Activated naive CD4-positive, alpha-beta T cell treated with anti-CD3 and anti-CD28 coated beads, Interleukin-2, amount 50 U/mL, for 72 hours (primary cell): Measurements from ENCODE around the gene TTC28. TPM values are rescaled to one million over a fixed set of nuclear protein-coding genes. Genes with fewer than 3 reads are reported as not detected.
"Not testable (repeated sequence)": the region's sequence is repeated elsewhere in the genome, so short reads cannot be mapped to it uniquely, and the experiment has no call there.

Experiments used
- ATAC-seq, 2 donors: fragments of 150-1000 bp; cut with Tn5 transposase; 2 replicates each; pipeline ENCODE4 v1.10.0; 2021; ENCODE audit warnings: mild to moderate bottlenecking in 2 of 2, moderate library complexity in 2 of 2
- DNase-seq, 2 donors: peaks; one replicate each; pipeline ENCODE4 v3.0.0; 2021 to 2022; ENCODE audit warnings: low spot score in 2 of 2
- H3K27ac Mint-ChIP-seq, 2 donors: one replicate each; pipeline ENCODE4 v1.8.0; 2022; ENCODE audit warnings: mild to moderate bottlenecking in 2 of 2, mixed read lengths in 2 of 2
- H3K36me3 Mint-ChIP-seq, 2 donors: one replicate each; pipeline ENCODE4 v1.8.0; 2022; ENCODE audit warnings: mixed read lengths in 2 of 2
- H3K9me3 Mint-ChIP-seq, 2 donors: one replicate each; pipeline ENCODE4 v1.8.0; 2022; ENCODE audit warnings: mixed read lengths in 2 of 2
- total RNA-seq, 2 donors: library from RNA; stranded (reverse); gene quantifications; one replicate each; pipeline ENCODE4 v1.2.3, GENCODE V29; 2022

Gene TTC28
- total RNA-seq, 2 donors from 2014 or later: 0.66 to 8.5 TPM

DNA sequence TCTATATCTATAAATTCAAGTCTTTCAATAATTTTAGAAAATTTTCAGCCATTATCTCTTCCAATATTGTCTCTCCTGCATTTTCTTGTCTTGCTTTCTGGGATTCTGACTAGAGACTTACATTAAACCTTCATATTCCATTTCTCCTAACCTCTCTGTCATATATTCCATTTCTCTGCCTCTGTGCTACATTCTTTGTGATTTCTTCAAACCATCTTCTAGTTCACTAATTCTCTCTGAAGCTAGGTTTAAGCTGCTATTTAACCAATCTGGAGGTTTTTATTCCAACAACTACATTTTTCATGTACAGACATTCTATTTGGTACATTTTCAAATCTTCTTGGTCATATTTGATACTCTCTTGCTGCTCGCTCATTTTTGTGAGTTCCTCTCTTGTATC, 122.5 kb downstream of the TTC28 start:
- Mint-ChIP-seq H3K27ac (no peak overlapping the region), H3K36me3 (no peaks in the 10 kb centered on the region), H3K9me3 (no peaks in the 10 kb centered on the region)
- no peak for DNase-seq
- ATAC-seq: no peak

DNA sequence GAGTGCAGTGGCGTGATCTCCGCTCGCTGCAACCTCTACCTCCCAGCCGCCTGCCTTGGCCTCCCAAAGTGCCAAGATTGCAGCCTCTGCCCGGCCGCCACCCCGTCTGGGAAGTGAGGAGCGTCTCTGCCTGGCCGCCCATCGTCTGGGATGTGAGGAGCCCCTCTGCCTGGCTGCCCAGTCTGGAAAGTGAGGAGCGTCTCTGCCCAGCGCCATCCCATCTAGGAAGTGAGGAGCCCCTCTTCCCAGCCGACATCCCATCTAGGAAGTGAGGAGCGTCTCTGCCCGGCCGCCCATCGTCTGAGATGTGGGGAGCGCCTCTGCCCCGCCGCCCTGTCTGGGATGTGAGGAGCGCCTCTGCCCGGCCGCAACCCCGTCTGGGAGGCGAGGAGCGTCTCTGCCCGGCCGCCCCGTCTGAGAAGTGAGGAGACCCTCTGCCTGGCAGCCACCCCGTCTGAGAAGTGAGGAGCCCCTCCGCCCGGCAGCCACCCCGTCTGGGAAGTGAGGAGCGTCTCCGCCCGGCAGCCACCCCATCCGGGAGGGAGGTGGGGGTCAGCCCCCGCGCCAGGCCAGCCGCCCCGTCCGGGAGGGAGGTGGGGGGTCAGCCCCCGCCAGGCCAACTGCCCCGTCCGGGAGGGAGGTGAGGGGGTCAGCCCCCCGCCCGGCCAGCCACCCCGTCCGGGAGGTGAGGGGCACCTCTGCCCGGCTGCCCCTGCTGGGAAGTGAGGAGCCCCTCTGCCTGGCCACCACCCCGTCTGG, 126.4 kb downstream of the TTC28 start:
- not testable (repeated sequence) for H3K27ac Mint-ChIP-seq, ATAC-seq, H3K9me3 Mint-ChIP-seq, DNase-seq, H3K36me3 Mint-ChIP-seq

DNA sequence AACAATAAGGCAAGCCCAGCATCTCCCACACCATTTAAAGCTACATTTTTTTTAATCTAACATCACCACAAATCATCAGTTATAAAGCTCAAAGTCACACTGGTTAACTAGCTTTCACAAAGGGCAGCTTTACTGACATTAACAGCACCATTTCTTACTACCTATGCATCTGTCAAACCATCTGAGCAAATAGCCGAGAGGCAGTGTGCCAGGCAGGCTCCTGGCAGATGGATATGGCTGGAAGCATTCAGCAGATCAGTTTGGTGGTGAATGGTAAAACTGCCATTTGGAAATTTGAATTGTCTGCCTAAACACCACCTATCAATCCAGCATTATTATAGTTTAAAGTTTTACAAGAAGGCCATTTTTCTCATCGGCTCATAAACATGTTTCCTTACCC, 131.2 kb downstream of the TTC28 start:
- DNase-seq: no peak
- H3K36me3 Mint-ChIP-seq: no peaks in the 10 kb centered on the region
- ATAC-seq: no peak
- no peak overlapping the region for H3K27ac Mint-ChIP-seq
- no peaks in the 10 kb centered on the region for H3K9me3 Mint-ChIP-seq

DNA sequence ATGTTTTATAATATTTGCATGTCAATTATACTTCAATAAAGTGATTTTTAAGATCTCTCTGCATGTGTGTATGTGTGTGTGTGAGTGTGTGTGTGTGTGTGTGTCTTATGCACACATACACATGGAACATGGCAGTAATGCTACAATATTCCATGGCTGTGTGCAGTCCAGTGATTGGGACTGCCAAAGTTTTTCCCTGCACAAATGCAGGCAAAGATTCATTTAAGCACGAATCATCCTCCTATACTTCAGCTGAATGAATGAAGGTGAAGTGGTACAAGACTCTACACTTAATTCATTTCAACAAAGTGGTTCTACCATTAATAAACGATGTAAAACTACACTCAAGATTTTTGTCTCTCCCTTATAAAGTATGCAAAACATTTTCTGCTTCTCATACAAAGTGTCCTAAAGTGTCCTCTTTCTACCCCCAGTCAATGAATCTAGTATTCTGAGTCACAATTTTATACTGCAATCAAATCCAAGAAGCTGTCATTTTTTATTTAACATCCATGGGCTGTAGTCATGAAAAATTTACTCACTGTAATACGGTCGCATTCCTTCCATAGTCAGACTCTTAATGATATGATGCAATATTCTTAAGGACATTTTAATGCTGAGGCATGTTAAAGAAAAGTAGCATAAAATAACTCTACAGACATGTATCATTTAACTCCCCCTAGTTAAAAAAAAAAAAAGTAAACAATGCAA, 132.4 kb downstream of the TTC28 start:
- no peak overlapping the region for H3K27ac Mint-ChIP-seq
- peaks cover 3 to 5% of the 10 kb centered on the region in 2 donors for H3K9me3 Mint-ChIP-seq
- H3K36me3 Mint-ChIP-seq: no peaks in the 10 kb centered on the region
- DNase-seq (no peak), ATAC-seq (no peak)

DNA sequence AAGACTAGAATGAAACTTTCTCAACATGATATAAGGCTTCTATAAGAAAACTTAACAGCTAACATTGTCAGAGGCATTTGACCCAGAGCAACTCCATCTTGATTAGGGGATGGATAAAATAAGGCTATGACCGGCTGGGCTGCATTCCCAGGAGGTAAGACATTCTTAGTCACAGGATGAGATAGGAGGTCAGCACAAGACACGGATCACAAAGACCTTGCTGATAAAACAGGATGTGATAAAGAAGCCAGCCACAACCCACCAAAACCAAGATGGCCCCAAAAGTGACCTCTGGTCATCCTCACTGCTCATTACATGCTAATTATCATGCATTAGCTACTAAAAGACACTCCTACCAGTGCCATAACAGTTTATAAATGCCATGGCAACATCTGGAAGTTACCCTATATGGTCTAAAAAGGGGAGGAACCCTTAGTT, 135.2 kb downstream of the TTC28 start:
- no peak for ATAC-seq
- peaks cover 3 to 5% of the 10 kb centered on the region in 2 donors for H3K9me3 Mint-ChIP-seq
- no peaks in the 10 kb centered on the region for H3K36me3 Mint-ChIP-seq
- no peak overlapping the region for H3K27ac Mint-ChIP-seq
- no peak for DNase-seq

DNA sequence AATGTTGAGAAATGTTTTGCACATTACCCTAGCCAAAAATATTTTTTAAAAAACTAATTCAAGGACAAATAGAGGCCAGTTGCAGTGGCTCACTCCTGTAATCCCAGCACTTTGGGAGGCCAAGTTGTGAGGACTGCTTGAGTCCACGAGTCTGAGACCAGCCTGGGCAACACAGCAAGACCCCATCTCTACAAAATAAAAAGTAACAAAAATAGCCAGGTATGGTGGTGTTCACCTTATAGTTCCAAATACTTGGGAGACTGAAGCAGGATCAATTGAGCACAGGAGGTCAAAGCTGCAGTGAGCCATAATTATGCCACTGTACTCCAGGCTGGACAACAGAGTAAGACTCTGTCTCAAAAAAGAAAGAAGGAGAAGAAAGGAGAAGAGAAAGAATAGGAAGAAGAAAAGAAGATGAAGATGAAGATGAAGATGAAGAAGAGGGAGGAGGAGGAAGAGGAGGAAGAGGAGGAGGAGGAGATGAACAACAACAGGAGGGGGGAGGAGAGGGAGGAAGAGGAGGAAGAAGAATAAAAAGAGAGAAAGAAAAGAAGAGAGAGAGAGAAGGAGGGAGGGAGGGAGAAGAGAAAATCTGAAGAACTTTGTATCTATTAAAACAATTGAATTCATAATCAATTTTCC, 136.5 kb downstream of the TTC28 start:
- no peak overlapping the region for H3K27ac Mint-ChIP-seq
- peaks cover 3 to 5% of the 10 kb centered on the region in 2 donors for H3K9me3 Mint-ChIP-seq
- no peaks in the 10 kb centered on the region for H3K36me3 Mint-ChIP-seq
- ATAC-seq (no peak), DNase-seq (no peak)

DNA sequence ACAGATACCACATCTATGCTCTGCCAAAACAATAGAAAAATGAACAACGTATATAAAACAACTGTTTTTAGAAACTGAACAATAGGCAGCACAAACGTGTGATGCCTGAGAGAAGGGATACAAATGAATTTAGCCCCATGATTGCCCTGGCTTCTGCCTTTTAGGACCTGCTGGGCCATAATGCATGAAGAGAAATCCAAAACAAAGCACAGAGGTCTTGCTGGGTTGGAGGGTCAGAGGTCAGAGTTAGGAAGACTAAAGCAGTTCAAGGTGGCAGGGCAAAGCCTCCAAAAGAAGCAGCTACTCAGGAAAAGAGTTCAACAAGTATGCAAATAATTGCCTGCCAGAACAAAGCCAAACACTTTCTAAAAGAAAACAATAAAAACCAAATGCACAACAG, 138.5 kb downstream of the TTC28 start:
- Mint-ChIP-seq H3K27ac (no peak overlapping the region), H3K9me3 (peaks cover 3 to 5% of the 10 kb centered on the region in 2 donors), H3K36me3 (no peaks in the 10 kb centered on the region)
- ATAC-seq (no peak), DNase-seq (no peak)

DNA sequence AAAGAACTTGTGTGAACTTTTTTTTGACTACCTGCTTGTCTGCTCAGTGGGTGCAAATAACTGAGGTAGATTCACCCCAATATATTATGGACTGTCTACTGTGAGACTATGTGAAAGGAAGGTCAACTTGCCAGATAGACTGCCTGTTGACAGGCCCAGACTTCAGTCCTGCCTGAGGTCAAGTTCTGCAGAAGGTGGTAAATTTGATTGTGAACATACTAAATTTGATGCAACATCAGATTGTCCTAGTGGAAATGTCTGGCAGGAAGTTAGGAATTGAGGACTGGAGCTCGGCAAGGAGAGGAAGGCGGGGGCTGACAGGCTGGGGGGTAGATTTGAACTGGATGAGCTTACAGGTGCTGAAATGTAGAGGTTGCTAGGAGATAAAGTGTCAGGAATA, 140.7 kb downstream of the TTC28 start:
- H3K9me3 Mint-ChIP-seq: peaks cover 3 to 5% of the 10 kb centered on the region in 2 donors

DNA sequence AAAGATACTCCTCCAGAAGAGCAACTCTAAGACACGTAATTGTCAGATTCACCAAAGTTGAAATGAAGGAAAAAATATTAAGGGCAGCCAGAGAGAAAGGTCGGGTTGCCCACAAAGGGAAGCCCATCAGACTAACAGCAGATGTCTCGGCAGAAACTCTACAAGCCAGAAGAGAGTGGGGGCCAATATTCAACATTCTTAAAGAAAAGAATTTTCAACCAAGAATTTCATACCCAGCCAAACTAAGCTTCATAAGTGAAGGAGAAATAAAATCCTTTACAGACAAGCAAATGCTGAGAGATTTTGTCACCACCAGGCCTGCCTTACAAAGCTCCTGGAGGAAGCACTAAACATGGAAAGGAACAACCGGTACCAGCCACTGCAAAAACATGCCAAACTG, 149.1 kb downstream of the TTC28 start:
- peaks cover 9 to 22% of the 10 kb centered on the region in 2 donors for H3K36me3 Mint-ChIP-seq
- ATAC-seq, DNase-seq, H3K27ac Mint-ChIP-seq: not testable (repeated sequence)
- H3K9me3 Mint-ChIP-seq: peaks cover 14 to 16% of the 10 kb centered on the region in 2 donors

More for the DNA sequence above, 140.7 kb downstream of the TTC28 start:
- H3K36me3 Mint-ChIP-seq: no peaks in the 10 kb centered on the region
- DNase-seq (no peak), ATAC-seq (no peak)
- no peak overlapping the region for H3K27ac Mint-ChIP-seq

DNA sequence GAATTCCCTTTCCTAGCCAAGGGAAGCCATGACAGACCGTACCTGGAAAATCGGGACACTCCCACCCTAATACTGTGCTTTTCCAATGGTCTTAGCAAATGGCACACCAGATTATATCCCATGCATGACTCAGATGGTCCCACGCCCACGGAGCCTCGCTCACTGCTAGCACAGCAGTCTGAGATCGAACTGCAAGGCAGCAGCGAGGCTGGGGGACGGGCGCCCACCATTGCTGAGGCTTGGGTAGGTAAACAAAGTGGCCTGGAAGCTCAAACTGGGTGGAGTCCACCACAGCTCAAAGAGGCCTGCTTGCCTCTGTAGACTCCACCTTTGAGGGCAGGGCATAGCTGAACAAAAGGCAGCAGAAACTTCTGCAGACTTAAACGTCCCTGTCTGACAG, 150.5 kb downstream of the TTC28 start:
- H3K36me3 Mint-ChIP-seq: peaks cover 9 to 22% of the 10 kb centered on the region in 2 donors
- H3K27ac Mint-ChIP-seq, ATAC-seq, DNase-seq: not testable (repeated sequence)
- H3K9me3 Mint-ChIP-seq: peaks cover 14 to 16% of the 10 kb centered on the region in 2 donors

DNA sequence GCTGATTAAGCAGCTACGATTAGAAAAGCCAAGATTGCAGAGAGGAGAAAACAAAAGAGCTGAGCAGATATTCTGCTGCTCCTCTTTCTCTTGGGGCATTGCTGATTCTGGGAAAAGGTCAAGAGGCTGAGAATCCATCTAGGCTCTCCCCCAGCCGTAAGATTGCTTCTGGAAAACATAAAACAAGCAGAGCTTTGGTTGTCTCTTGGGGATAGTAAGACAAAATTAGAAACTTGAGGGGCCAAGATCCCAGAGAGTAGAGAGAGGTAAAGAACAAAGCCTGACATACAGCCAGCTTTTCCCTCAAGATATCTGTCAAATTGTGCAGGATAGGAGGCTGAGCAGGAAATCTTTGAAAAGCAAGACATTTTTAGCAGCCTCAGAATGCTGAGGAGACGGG, 158.2 kb downstream of the TTC28 start:
- no peak for ATAC-seq
- Mint-ChIP-seq H3K9me3 (no peaks in the 10 kb centered on the region), H3K27ac (no peak overlapping the region)

DNA sequence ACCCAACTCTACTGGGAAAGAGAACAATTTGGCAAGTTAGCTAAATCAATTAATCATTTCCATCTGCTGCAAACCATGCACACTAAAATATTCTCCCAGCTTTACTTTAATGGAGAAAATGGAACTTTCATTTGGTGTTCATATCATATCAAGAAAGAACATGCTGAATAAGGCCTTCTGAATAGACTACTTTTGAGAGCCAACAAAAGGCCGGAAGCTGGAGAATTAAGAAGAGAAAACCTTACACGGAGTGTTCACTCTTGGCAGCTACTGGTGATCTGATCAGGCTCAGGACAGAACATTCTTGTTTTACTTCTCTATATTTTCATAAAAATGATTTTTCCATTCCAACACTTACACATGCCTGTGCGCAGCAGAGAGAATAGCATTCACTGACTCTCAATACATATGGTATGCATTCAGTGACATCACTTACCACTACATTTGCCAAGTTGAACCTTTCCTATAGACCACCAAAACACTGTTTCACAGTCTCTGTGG, 165.3 kb downstream of the TTC28 start:
- H3K27ac Mint-ChIP-seq: no peak overlapping the region
- DNase-seq (no peak), ATAC-seq (no peak)
- H3K9me3 Mint-ChIP-seq: peaks cover 6 to 7% of the 10 kb centered on the region in 2 donors
- peaks cover 1 to 5% of the 10 kb centered on the region in 2 donors for H3K36me3 Mint-ChIP-seq

More for the DNA sequence above, 158.2 kb downstream of the TTC28 start:
- DNase-seq: no peak
- no peaks in the 10 kb centered on the region for H3K36me3 Mint-ChIP-seq

DNA sequence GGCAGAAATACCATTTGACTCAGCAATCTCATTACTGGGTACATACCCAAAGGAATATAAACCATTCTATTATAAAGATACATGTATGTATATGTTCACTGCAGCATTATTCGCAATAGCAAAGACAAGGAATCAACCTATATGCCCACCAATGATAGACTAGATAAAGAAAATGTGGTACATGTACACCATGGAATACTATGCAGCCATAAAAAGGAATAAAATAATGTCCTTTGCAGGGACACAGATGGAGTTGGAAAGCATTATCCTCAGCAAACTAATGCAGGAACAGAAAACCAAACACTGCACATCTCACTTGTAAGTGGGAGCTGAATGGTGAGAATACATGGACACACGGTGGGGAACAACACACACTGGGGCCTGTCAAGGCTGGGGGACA, 167.3 kb downstream of the TTC28 start:
- Mint-ChIP-seq H3K36me3 (peaks cover 7 to 11% of the 10 kb centered on the region in 2 donors), H3K9me3 (peaks cover 10 to 13% of the 10 kb centered on the region in 2 donors)
- not testable (repeated sequence) for H3K27ac Mint-ChIP-seq, DNase-seq, ATAC-seq

DNA sequence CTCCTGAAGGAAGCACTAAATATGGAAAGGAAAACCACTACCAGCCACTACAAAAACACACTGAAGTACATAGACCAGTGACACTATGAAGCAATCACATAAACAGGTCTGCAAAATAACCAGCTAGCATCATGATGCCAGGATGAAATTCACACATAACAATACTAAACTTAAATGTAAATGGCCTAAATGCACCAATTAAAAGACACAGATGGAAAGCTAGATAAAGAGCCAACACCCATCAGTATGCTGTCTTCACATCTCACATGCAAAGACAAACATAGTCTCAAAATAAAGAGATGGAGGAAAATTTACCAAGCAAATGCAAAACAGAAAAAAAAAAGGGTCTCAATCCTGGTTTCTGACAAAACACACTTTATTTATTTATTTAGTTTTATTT, 171.7 kb downstream of the TTC28 start:
- no peak overlapping the region for H3K27ac Mint-ChIP-seq
- ATAC-seq (no peak), DNase-seq (no peak)
- H3K9me3 Mint-ChIP-seq: peaks cover 10 to 13% of the 10 kb centered on the region in 2 donors
- H3K36me3 Mint-ChIP-seq: peaks cover 11 to 17% of the 10 kb centered on the region in 2 donors

DNA sequence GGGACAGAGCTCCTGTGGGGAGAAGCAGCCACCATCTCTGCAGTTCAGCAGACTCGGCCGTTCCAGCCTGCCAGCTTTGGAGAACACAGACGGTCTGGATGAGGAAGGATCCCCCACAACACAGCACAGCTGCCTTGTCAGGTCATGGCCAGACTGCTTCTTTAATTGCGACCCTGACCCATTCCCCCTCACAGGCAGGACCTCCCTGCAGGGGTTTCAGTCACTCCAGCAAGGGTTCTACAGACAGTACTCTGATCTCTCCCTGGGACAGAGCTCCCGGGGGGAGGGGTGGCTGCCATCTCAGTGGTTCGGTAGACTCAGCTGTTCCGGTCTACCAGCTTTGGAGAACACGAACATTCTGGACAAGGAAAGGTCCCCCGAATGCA, 173.5 kb downstream of the TTC28 start:
- Mint-ChIP-seq H3K27ac (no peak overlapping the region), H3K36me3 (peaks cover 11 to 17% of the 10 kb centered on the region in 2 donors), H3K9me3 (peaks cover 10 to 12% of the 10 kb centered on the region in 2 donors)
- ATAC-seq (no peak), DNase-seq (no peak)

DNA sequence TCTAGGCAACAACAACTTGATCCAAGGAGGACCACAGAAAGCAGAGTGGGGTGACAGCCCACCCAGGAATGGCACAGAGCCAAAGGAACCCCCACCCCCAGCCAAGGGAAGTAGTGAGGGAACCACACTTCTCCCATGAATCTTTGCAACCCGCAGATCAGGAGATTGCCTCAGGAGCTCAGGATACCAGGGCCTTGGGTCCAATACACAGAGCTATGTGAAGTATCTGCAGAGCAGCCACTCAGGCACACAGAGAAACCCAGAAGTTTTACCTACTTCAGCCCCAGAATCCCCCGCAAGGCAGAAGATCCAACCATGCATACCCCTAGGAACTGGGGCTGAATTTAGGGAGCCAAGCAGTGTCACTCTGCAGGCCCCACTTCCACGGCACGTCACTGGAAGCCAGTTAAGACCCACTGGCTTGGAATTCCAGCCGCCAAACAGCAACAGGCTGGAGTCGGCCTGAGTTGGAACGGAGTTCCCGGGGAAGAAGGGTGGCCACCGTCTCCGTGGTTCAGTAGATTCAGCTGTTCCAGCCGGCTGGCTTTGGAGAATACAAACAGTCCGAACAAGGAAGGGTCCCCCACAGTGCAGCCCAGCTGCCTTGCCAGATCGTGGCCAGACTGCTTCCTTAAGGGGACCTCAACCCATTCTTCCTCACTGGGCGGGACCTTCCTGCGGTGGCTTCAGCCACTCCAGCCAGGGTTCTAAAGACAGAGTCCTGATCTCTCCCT, 174.1 kb downstream of the TTC28 start:
- ATAC-seq (no peak), DNase-seq (no peak)
- Mint-ChIP-seq H3K9me3 (peaks cover 8% of the 10 kb centered on the region in 2 donors), H3K36me3 (peaks cover 11 to 17% of the 10 kb centered on the region in 2 donors), H3K27ac (no peak overlapping the region)
